ENCODE measurements around the gene MECP2. TPM values are rescaled to one million over a fixed set of nuclear protein-coding genes. Genes with fewer than 3 reads are reported as not detected.
A peak's percentile ranks its signal among the peaks of the same experiment; 100 is the strongest.

MECP2 gene
- total RNA-seq, 2 donors from 2014 or later: 57.0 to 113 TPM

- H3K9me3 ChIP-seq: no peaks in the 10 kb centered on the region
- no peaks in the 10 kb centered on the region for H3K27me3 ChIP-seq (replicated peaks; ENCODE audit: insufficient read depth)
- no peaks in the 10 kb centered on the region for H3K36me3 ChIP-seq
- H3K4me3 ChIP-seq: no peak overlapping the region
- TF ChIP-seq CTCF (IDR thresholded peaks at IDR 0.05): no peak
- no peaks in the 10 kb centered on the region for H3K4me1 ChIP-seq (ENCODE audit: control insufficient read depth in 1 of 2, low read depth in 2 of 2)
- ATAC-seq (ENCODE audit: insufficient number of reproducible peaks, low FRiP score, low read depth): no peak
- DNase-seq (ENCODE audit: low spot score): no peak
- no peak overlapping the region for H3K27ac ChIP-seq
Observed at GRCh38 chrX:154115071-154115470, 17.6 kb upstream of the MECP2 start.

GRCh38 chrX:154114652-154115051 is 17.1 kb upstream of the MECP2 start:
- Histone ChIP-seq H3K4me3 (no peak overlapping the region), H3K27ac (no peak overlapping the region), H3K27me3 (replicated peaks; ENCODE audit: insufficient read depth) (no peaks in the 10 kb centered on the region), H3K4me1 (ENCODE audit: control insufficient read depth in 1 of 2, low read depth in 2 of 2) (no peaks in the 10 kb centered on the region), H3K36me3 (no peaks in the 10 kb centered on the region), H3K9me3 (no peaks in the 10 kb centered on the region)
- no peak for TF ChIP-seq CTCF (IDR thresholded peaks at IDR 0.05)
- ATAC-seq (ENCODE audit: insufficient number of reproducible peaks, low FRiP score, low read depth): no peak
- no peak for DNase-seq (ENCODE audit: low spot score)

GRCh38 chrX:154113729-154114128 is 16.2 kb upstream of the MECP2 start:
- no peak for ATAC-seq (ENCODE audit: insufficient number of reproducible peaks, low FRiP score, low read depth)
- no peaks in the 10 kb centered on the region for H3K36me3 ChIP-seq
- H3K4me1 ChIP-seq (ENCODE audit: control insufficient read depth in 1 of 2, low read depth in 2 of 2): no peaks in the 10 kb centered on the region
- H3K27me3 ChIP-seq (replicated peaks; ENCODE audit: insufficient read depth): no peaks in the 10 kb centered on the region
- no peak for TF ChIP-seq CTCF (IDR thresholded peaks at IDR 0.05)
- H3K27ac ChIP-seq: no peak overlapping the region
- DNase-seq (ENCODE audit: low spot score): no peak
- H3K4me3 ChIP-seq: no peak overlapping the region
- H3K9me3 ChIP-seq: no peaks in the 10 kb centered on the region

- TF ChIP-seq CTCF (IDR thresholded peaks at IDR 0.05): no peak
- DNase-seq (ENCODE audit: low spot score): no peak
- no peaks in the 10 kb centered on the region for H3K36me3 ChIP-seq
- H3K9me3 ChIP-seq: no peaks in the 10 kb centered on the region
- no peak overlapping the region for H3K27ac ChIP-seq
- H3K4me1 ChIP-seq (ENCODE audit: control insufficient read depth in 1 of 2, low read depth in 2 of 2): peaks cover 17 to 24% of the 10 kb centered on the region in 2 donors
- H3K4me3 ChIP-seq: peak overlapping the region; percentile 68
- ATAC-seq (ENCODE audit: insufficient number of reproducible peaks, low FRiP score, low read depth): no peak
- H3K27me3 ChIP-seq (replicated peaks; ENCODE audit: insufficient read depth): no peaks in the 10 kb centered on the region
Observed at GRCh38 chrX:154098551-154098950, 1.0 kb upstream of the MECP2 start.

- H3K36me3 ChIP-seq: no peaks in the 10 kb centered on the region
- DNase-seq (ENCODE audit: low spot score) (peak; percentile 7), ATAC-seq (ENCODE audit: insufficient number of reproducible peaks, low FRiP score, low read depth) (peak; percentile 62)
- H3K4me3 ChIP-seq: peak overlapping the region; percentile 72
- no peaks in the 10 kb centered on the region for H3K9me3 ChIP-seq
- no peak for TF ChIP-seq CTCF (IDR thresholded peaks at IDR 0.05)
- peaks cover 17 to 36% of the 10 kb centered on the region in 2 donors for H3K4me1 ChIP-seq (ENCODE audit: control insufficient read depth in 1 of 2, low read depth in 2 of 2)
- no peaks in the 10 kb centered on the region for H3K27me3 ChIP-seq (replicated peaks; ENCODE audit: insufficient read depth)
- peak overlapping the region; percentile 75 to 89 for H3K27ac ChIP-seq
Observed at GRCh38 chrX:154097003-154097588, 421 bp downstream of the MECP2 start.
